NCI-H2196 (cell line): ENCODE data around the gene HNRNPA2B1.
"Not testable (repeated sequence)": the region's sequence is repeated elsewhere in the genome, so short reads cannot be mapped to it uniquely, and the experiment has no call there.

Experiments used
- DNase-seq: peaks from one replicate; lab custom pipeline; 2025; ENCODE audit not compliant: unreplicated experiment; lab: John Stamatoyannopoulos, UW

Gene HNRNPA2B1

GRCh38 chr7:26147646-26148306, 52.8 kb downstream of the HNRNPA2B1 start:
- DNase-seq = not testable (repeated sequence)

- DNase-seq = peak; percentile 69
Measured at GRCh38 chr7:26147030-26147429, 53.5 kb downstream of the HNRNPA2B1 start.

GRCh38 chr7:26145238-26145637, 55.3 kb downstream of the HNRNPA2B1 start:
- DNase-seq = no peak

- no peak for DNase-seq
Measured at GRCh38 chr7:26144184-26145080, 56.1 kb downstream of the HNRNPA2B1 start.

GRCh38 chr7:26143298-26144048, 57.1 kb downstream of the HNRNPA2B1 start:
- no peak for DNase-seq

GRCh38 chr7:26141077-26141476, 59.5 kb downstream of the HNRNPA2B1 start:
- DNase-seq = no peak

GRCh38 chr7:26140380-26140779, 60.2 kb downstream of the HNRNPA2B1 start:
- no peak for DNase-seq
